Retinal pigment epithelial cell (primary cell): ENCODE results near the gene DDX47.
"Not testable (repeated sequence)": the region's sequence is repeated elsewhere in the genome, so short reads cannot be mapped to it uniquely, and the experiment has no call there.

Experiments used
- DNase-seq: peaks from one replicate; pipeline ENCODE4 v3.0.0-alpha.2; 2010; ENCODE audit warnings: low read depth
- H3K4me3 ChIP-seq: 2 replicates; pipeline ENCODE4 v1.5.1; 2011; ENCODE audit warnings: mild to moderate bottlenecking, low read length, control low read depth, moderate library complexity
- TF ChIP-seq, protein P1 (sequence below): conservative IDR thresholded peaks from 2 replicates; pipeline ENCODE4 v1.5.1; 2011; ENCODE audit warnings: low read depth, low read length, control low read depth, inconsistent platforms

The DDX47 gene

GRCh38 chr12:12812174-12812573 is 972 bp upstream of the DDX47 start:
- no peak for DNase-seq
- no peak overlapping the region for H3K4me3 ChIP-seq
- TF ChIP-seq, protein P1, sequence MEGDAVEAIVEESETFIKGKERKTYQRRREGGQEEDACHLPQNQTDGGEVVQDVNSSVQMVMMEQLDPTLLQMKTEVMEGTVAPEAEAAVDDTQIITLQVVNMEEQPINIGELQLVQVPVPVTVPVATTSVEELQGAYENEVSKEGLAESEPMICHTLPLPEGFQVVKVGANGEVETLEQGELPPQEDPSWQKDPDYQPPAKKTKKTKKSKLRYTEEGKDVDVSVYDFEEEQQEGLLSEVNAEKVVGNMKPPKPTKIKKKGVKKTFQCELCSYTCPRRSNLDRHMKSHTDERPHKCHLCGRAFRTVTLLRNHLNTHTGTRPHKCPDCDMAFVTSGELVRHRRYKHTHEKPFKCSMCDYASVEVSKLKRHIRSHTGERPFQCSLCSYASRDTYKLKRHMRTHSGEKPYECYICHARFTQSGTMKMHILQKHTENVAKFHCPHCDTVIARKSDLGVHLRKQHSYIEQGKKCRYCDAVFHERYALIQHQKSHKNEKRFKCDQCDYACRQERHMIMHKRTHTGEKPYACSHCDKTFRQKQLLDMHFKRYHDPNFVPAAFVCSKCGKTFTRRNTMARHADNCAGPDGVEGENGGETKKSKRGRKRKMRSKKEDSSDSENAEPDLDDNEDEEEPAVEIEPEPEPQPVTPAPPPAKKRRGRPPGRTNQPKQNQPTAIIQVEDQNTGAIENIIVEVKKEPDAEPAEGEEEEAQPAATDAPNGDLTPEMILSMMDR, result peak; percentile 37

GRCh38 chr12:12812618-12813119 is 477 bp upstream of the DDX47 start:
- H3K4me3 ChIP-seq, result no peak overlapping the region
- DNase-seq, result no peak
- TF ChIP-seq, protein P1, result no peak

DNA sequence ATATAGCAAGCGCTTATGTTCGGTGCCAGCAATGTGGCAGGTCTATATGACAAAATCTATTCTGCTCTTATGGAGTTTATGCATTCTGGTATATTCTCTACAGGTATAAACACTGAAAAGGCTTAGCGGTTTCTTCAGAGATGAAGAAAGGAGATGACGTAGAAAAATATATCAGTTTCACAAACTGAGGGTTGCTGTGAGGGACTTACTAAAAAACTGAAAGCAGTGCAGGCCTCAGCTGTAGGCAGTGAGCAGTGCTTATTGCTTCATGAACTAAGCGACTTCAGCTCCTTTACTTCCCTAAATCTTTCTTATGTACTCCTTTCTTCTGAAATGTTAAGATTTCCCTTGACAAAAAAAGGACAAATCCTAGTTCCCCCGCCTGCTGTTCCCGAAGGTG is 4.5 kb downstream of the DDX47 start:
- DNase-seq, result no peak
- no peak overlapping the region for H3K4me3 ChIP-seq
- TF ChIP-seq, protein P1, result no peak

DNA sequence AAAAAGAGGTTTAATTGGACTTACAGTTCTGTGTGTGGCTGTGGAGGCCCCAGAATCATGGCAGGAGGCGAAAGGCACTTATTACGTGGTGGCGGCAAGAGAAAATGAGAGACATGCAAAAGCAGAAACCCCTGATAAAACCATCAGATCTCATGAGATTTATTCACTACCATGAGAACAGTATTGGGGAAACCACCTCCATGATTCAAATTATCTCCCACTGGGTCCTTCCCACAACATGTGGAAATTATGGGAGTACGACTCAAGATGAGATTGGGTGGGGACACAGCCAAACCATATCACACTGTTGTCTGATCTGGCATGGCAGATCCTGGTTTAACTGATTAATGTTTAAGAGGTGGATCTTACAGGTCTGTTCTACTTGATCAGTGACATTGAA is 5.6 kb downstream of the DDX47 start:
- TF ChIP-seq, protein P1, result no peak
- DNase-seq, result no peak
- no peak overlapping the region for H3K4me3 ChIP-seq

- no peak overlapping the region for H3K4me3 ChIP-seq
- DNase-seq, result no peak
- TF ChIP-seq, protein P1, result no peak
These were observed 6.1 kb downstream of the DDX47 start for GRCh38 chr12:12819221-12819620.

DNA sequence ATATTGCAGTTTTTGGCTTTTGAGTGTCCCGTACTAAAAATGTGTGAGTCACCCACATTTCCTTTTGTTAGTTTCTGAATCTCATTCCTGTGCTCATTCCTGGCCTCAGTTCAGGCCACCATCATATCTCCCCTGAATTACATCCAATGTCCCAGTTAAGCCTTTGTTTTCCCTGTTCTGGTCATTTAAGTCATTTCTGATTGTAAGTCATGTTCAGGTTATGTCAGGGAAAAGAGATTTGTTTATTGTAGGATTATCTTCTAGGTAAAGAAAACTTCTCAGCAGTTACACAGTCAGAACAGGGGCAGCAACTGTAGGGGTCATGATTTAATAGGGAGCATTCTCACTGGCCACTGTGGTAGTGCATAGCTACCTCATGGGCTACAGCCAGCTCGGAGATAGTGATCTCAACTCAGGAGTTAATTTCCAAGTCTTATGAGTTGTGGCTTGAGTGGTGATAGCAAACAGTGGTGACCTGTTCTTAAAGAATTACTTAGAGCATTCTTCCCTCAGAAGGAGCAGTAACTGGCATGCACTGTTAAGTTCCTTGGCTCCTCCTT is 6.7 kb downstream of the DDX47 start:
- DNase-seq, result peak; percentile 97
- no peak overlapping the region for H3K4me3 ChIP-seq
- TF ChIP-seq, protein P1, result no peak

DNA sequence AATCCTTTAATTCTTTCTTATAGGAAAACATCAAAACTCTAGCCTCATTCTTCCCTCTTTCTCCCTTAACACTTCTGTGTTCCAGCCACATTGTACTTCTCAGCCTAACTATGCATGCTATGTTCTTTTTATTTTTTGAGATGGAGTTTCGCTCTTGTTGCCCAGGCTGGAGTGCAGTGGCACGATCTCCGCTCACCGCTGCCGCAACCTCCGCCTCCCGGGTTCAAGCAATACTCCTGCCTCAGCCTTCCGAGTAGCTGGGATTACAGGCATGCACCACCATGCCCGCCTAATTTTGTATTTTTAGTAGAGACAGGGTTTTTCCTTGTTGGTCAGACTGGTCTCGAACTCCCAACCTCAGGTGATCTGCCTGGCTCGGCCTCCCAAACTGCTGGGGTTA is 7.2 kb downstream of the DDX47 start:
- not testable (repeated sequence) for DNase-seq, H3K4me3 ChIP-seq

DNA sequence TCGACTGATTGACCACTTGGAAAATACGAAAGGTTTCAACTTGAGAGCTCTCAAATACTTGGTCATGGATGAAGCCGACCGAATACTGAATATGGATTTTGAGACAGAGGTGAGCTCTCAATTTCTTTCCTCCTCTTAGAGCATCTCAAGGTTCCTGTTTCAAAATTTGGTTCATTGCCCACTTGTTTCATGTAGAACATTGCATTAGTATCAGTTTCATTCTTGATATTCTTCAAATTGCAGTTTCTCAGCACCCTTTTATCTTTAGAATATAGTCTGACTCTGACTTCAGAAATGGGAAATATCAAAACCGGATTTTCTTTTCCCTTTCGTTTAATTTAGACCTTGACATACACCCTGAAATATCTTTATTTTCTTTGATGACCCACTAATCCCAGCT is 8.8 kb downstream of the DDX47 start:
- TF ChIP-seq, protein P1, result no peak
- DNase-seq, result no peak
- no peak overlapping the region for H3K4me3 ChIP-seq
